Activated CD8-positive, alpha-beta T cell treated with anti-CD3 and anti-CD28 coated beads, Interleukin-2, amount 10 ng/mL, durations not matched to agents 7 days and 5 days (primary cell): ENCODE data around the gene SLBP. TPM values are rescaled to one million over a fixed set of nuclear protein-coding genes. Genes with fewer than 3 reads are reported as not detected.

Experiments
- ATAC-seq: fragments of 150-1000 bp; cut with Tn5 transposase; one replicate; pipeline ENCODE4 v1.10.0; 2021; ENCODE audit warnings: moderate library complexity
- CTCF ChIA-PET: fragments of 350-600 bp; sonication (Branson Sonifier 250); formaldehyde crosslinking; loops from one replicate; lab custom pipeline; 2021; ENCODE audit warnings: antibody characterized with exemption; lab: Charles Lee
- POLR2A ChIA-PET: fragments of 350-600 bp; sonication (Branson Sonifier 250); formaldehyde crosslinking; loops from one replicate; lab custom pipeline; 2021; ENCODE audit warnings: antibody characterized with exemption; lab: Charles Lee
- DNase-seq: peaks from one replicate; pipeline ENCODE4 v3.0.0-alpha.2; 2020
- H3K27ac Mint-ChIP-seq: one replicate; pipeline ENCODE4 v1.8.0; 2021; ENCODE audit warnings: mild to moderate bottlenecking, mixed read lengths
- H3K27me3 Mint-ChIP-seq: one replicate; pipeline ENCODE4 v1.8.0; 2021; ENCODE audit warnings: low read depth, mixed read lengths
- H3K36me3 Mint-ChIP-seq: one replicate; pipeline ENCODE4 v1.8.0; 2021; ENCODE audit warnings: low read depth, mixed read lengths
- H3K4me1 Mint-ChIP-seq: one replicate; pipeline ENCODE4 v1.8.0; 2021; ENCODE audit warnings: low read depth, mixed read lengths
- H3K4me3 Mint-ChIP-seq: one replicate; pipeline ENCODE4 v1.8.0; 2021; ENCODE audit warnings: mild to moderate bottlenecking, mixed read lengths
- H3K9me3 Mint-ChIP-seq: one replicate; pipeline ENCODE4 v1.8.0; 2022; ENCODE audit warnings: mixed read lengths; ENCODE audit not compliant: insufficient read depth
- total RNA-seq, 2 experiments: library from RNA; stranded (reverse); gene quantifications; one replicate each; pipeline ENCODE4 v1.2.3, GENCODE V29; 2021

SLBP gene
- total RNA-seq, 2 experiments from 2014 or later = 132 to 136 TPM

DNA sequence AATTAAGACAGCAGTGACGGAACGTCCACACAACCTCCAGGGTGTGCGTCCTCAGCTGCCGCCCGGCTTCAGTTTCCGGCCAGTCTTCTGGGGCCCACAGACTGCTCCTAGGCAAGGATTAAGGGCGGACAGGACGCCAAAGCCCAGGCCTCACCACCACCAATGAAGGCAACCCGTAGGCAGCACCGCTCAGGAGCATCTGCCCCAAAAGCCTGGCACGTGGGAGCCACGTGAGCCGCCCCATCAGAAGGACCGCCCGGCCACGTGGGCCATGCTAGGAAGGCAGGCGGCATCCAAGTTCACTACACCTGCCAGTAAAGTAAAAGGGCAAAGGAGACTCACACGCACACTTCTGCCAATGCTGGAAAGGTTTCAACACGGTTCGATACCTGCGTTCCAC, 42.3 kb downstream of the SLBP start:
- Mint-ChIP-seq H3K4me1 (peaks cover 5% of the 10 kb centered on the region), H3K9me3 (no peaks in the 10 kb centered on the region), H3K4me3 (no peak overlapping the region), H3K36me3 (no peaks in the 10 kb centered on the region), H3K27me3 (no peaks in the 10 kb centered on the region), H3K27ac (no peak overlapping the region)
- ATAC-seq = no peak
- POLR2A ChIA-PET = no interaction called here
- CTCF ChIA-PET = no interaction called here
- no peak for DNase-seq

DNA sequence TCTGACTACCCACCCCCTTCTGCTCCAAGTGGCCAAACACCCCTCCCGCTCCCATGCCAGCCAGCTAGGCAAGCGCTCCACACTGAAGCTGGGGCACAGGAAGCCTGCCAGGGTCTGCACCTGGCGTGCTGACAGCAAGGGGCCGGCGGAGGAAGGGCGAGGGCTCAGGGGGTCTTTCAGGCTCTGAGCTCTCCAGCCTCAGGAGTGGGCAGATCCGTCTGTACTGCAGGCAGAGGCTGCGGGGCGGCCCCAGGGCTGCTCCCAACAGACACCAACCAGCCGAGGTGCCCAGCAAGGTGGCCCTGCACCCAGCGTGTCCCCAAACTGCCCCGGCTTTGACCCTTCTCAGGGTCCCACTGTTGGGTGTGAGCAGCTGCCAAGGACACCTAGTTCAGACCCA, 42.8 kb downstream of the SLBP start:
- H3K27me3 Mint-ChIP-seq = no peaks in the 10 kb centered on the region
- ChIA-PET CTCF (no interaction called here), POLR2A (no interaction called here)
- DNase-seq (no peak), ATAC-seq (no peak)
- peaks cover 5% of the 10 kb centered on the region for H3K4me1 Mint-ChIP-seq
- no peak overlapping the region for H3K27ac Mint-ChIP-seq
- no peaks in the 10 kb centered on the region for H3K36me3 Mint-ChIP-seq
- H3K9me3 Mint-ChIP-seq = no peaks in the 10 kb centered on the region
- H3K4me3 Mint-ChIP-seq = no peak overlapping the region

DNA sequence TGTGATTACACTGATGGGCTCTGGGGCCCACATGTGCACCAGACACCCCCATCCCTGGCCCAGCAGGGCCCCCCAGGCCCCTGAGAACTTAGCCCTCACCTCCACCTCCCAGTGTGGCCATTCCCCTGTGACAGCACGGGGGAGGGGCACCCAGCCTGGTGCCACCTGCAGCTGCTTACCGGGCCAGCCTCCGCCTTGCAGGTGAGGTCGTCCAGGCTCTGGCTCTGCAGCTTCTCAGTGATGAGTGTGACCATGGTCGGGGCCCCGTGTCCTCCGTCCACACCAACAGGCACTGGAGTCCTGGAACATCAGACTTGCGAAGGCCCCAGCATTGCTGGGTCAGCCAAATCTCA, 43.7 kb downstream of the SLBP start:
- ATAC-seq (no peak), DNase-seq (no peak)
- Mint-ChIP-seq H3K27me3 (no peaks in the 10 kb centered on the region), H3K36me3 (no peaks in the 10 kb centered on the region), H3K27ac (no peak overlapping the region), H3K9me3 (no peaks in the 10 kb centered on the region), H3K4me3 (no peak overlapping the region), H3K4me1 (peaks cover 5% of the 10 kb centered on the region)
- CTCF ChIA-PET = no interaction called here
- POLR2A ChIA-PET = interaction anchor here (0.9 kb wide), 1 partner anchor 26 kb away, joined by 3 read pairs; no protein-coding TSS in a partner anchor

- ChIA-PET CTCF (no interaction called here), POLR2A (no interaction called here)
- ATAC-seq (no peak), DNase-seq (no peak)
- Mint-ChIP-seq H3K27ac (no peak overlapping the region), H3K4me3 (no peak overlapping the region), H3K27me3 (no peaks in the 10 kb centered on the region), H3K36me3 (no peaks in the 10 kb centered on the region), H3K4me1 (peaks cover 5% of the 10 kb centered on the region), H3K9me3 (no peaks in the 10 kb centered on the region)
These were observed 44.8 kb downstream of the SLBP start for GRCh38 chr4:1667273-1667672.

DNA sequence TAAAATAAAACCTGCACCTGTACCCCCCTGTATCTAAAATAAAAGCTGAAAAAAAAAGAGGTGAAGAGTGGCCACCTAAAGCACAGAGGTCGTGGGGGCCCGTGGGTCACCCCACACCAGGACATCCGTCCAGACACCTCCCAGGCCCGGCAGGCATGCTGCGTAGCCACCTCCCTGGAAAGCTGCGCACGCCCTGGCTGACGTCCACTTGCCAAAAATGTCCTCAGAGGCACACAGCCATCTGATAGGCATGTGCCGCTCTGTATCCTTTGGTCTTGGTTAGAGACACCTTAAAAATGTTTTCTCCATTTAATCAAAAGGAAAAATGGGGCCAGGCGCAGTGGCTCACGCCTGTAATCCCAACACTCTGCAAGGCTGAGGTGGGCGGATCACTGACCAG, 45.7 kb downstream of the SLBP start:
- no peak overlapping the region for H3K27ac Mint-ChIP-seq
- no peak for DNase-seq
- H3K27me3 Mint-ChIP-seq = no peaks in the 10 kb centered on the region
- no peaks in the 10 kb centered on the region for H3K36me3 Mint-ChIP-seq
- no peaks in the 10 kb centered on the region for H3K4me1 Mint-ChIP-seq
- no peak for ATAC-seq
- H3K4me3 Mint-ChIP-seq = no peak overlapping the region
- POLR2A ChIA-PET = no interaction called here
- H3K9me3 Mint-ChIP-seq = no peaks in the 10 kb centered on the region
- CTCF ChIA-PET = no interaction called here

GRCh38 chr4:1664141-1664540, 48.0 kb downstream of the SLBP start:
- Mint-ChIP-seq H3K4me3 (no peak overlapping the region), H3K27ac (no peak overlapping the region)
- ATAC-seq = no peak

GRCh38 chr4:1663549-1663948, 48.6 kb downstream of the SLBP start:
- H3K27ac Mint-ChIP-seq = no peak overlapping the region
- no peaks in the 10 kb centered on the region for H3K9me3 Mint-ChIP-seq
- CTCF ChIA-PET = interaction anchor here (0.7 to 1.0 kb wide), 2 partner anchors 30 to 1124 kb away, joined by 3 read pairs; no protein-coding TSS in a partner anchor

More at GRCh38 chr4:1664141-1664540, 48.0 kb downstream of the SLBP start:
- ChIA-PET POLR2A (no interaction called here), CTCF (interaction anchor here (1.0 kb wide), 1 partner anchor 29 kb away, joined by 3 read pairs; no protein-coding TSS in a partner anchor)
- no peaks in the 10 kb centered on the region for H3K9me3 Mint-ChIP-seq
- H3K27me3 Mint-ChIP-seq = no peaks in the 10 kb centered on the region
- no peaks in the 10 kb centered on the region for H3K4me1 Mint-ChIP-seq
- no peaks in the 10 kb centered on the region for H3K36me3 Mint-ChIP-seq
- DNase-seq = no peak

GRCh38 chr4:1661695-1662094, 50.4 kb downstream of the SLBP start:
- no peaks in the 10 kb centered on the region for H3K27me3 Mint-ChIP-seq
- no peaks in the 10 kb centered on the region for H3K4me1 Mint-ChIP-seq
- ATAC-seq (no peak), DNase-seq (no peak)
- H3K4me3 Mint-ChIP-seq = no peak overlapping the region
- CTCF ChIA-PET = interaction anchor here (0.7 kb wide), 1 partner anchor 32 kb away, joined by 3 read pairs; no protein-coding TSS in a partner anchor
- no peaks in the 10 kb centered on the region for H3K9me3 Mint-ChIP-seq
- H3K27ac Mint-ChIP-seq = no peak overlapping the region
- POLR2A ChIA-PET = no interaction called here
- H3K36me3 Mint-ChIP-seq = no peaks in the 10 kb centered on the region

More at GRCh38 chr4:1663549-1663948, 48.6 kb downstream of the SLBP start:
- no peaks in the 10 kb centered on the region for H3K27me3 Mint-ChIP-seq
- H3K4me1 Mint-ChIP-seq = no peaks in the 10 kb centered on the region
- no peak overlapping the region for H3K4me3 Mint-ChIP-seq
- no peaks in the 10 kb centered on the region for H3K36me3 Mint-ChIP-seq
- POLR2A ChIA-PET = no interaction called here
- DNase-seq (no peak), ATAC-seq (no peak)

DNA sequence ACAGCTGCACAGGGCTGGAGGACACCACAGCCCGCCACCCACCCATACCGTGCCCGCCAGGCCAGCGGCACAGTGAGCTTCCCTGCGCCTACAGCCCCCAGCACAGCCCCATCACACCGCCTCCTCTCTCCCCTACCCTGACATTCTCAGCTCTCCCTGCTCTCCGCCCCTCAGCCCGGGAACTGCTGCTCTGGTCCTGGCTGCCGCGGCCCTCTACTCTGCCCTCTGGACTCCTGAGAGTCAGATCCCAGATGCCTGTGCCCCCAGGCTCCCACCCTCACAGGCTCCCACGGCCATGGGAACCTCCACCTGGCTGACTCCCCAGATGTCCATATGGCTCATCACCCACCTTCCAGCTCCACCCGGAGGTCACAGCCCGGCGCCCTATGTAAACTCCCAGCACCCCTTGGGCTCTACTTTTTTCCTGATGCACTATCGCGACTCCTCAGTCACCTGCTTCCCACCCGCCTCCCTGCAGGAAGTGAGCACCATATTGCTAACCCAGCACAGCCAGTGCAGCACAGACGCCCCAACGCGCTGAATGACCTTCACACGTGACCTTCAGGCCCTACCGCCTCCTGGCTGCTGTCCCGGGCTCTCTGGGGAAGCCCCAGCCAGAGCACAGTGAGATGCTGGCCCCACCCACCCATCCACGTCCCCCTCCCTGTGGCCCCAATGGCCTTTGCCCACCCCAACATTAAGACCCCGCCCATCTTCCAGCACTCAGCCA, 51.0 kb downstream of the SLBP start:
- Mint-ChIP-seq H3K27ac (no peak overlapping the region), H3K4me1 (no peaks in the 10 kb centered on the region), H3K4me3 (no peak overlapping the region), H3K27me3 (no peaks in the 10 kb centered on the region), H3K36me3 (no peaks in the 10 kb centered on the region), H3K9me3 (no peaks in the 10 kb centered on the region)
- ATAC-seq = no peak
- ChIA-PET POLR2A (no interaction called here), CTCF (no interaction called here)
- no peak for DNase-seq

DNA sequence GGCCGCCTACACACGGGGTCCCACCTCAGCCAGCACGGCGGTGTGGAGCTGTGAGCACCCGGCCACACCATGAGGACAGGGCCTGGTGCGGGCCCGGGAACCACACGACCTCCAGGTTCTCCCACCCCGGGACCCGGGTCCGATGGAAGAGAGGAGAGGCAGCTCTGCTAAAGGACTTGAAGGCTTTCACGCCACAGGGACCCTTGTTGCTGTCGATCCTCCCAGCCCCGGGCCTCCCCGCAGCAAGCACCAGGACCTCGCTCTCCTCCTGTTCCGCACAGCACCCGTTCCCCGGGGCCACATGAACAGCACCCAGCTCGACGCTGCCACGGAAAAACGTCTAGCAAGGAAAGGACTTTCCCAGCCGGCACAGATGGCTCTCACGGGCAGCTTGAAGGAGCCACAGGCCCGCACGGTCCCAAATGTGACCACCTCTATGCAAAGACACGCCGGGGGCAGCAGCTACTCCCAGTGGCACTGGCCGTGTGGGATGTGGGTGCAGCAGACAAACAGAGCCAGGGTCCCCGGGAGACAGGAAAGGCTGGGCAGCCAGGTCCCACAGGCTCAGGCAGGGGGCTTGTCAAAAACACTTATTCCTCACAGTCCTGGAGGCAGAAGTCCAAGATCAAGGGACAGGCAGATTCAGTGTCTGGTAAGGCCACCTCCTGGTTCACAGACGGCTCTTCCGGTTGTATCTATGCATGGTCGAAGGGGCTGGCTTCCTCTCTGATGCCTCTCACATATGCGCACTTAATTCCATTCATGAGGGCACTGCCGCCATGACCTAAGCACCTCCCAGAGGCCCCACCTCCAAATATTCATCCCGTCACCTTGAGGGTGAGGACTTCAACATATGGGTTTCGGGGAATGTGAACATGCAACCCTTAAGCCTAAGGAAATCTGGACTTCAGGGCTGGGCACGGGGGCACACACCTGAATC, 52.7 kb downstream of the SLBP start:
- DNase-seq (no peak), ATAC-seq (no peak)
- H3K4me1 Mint-ChIP-seq = no peaks in the 10 kb centered on the region
- H3K4me3 Mint-ChIP-seq = no peak overlapping the region
- no peaks in the 10 kb centered on the region for H3K27me3 Mint-ChIP-seq
- POLR2A ChIA-PET = no interaction called here
- no peaks in the 10 kb centered on the region for H3K9me3 Mint-ChIP-seq
- no peak overlapping the region for H3K27ac Mint-ChIP-seq
- CTCF ChIA-PET = no interaction called here
- H3K36me3 Mint-ChIP-seq = no peaks in the 10 kb centered on the region

DNA sequence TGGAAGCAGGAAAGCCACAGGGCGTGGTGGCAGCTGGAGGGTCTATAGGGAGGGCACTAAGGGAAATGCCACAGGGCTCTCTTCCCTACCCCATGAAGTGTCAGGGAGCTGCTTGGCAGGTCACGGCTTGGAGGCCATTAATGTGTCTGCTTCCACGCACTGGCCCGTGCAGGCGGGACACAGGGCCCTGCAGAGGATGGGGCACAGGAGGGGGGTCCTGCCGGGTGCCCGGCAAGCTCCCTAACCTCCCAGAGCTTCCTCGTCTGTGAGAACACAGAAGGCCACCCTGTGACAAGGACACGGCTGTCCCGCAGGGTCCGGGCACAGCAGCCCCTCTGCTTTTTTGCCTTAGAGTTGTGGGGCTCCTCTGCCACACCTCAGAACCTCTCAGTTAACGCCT, 53.5 kb downstream of the SLBP start:
- ATAC-seq = no peak

GRCh38 chr4:1658146-1658545, 54.0 kb downstream of the SLBP start:
- no peak for ATAC-seq
- Mint-ChIP-seq H3K27me3 (no peaks in the 10 kb centered on the region), H3K4me3 (no peak overlapping the region), H3K36me3 (no peaks in the 10 kb centered on the region), H3K4me1 (no peaks in the 10 kb centered on the region), H3K9me3 (no peaks in the 10 kb centered on the region), H3K27ac (no peak overlapping the region)
- DNase-seq = no peak
- ChIA-PET CTCF (no interaction called here), POLR2A (no interaction called here)

More for the DNA sequence above, 53.5 kb downstream of the SLBP start:
- Mint-ChIP-seq H3K27me3 (no peaks in the 10 kb centered on the region), H3K4me1 (no peaks in the 10 kb centered on the region), H3K27ac (no peak overlapping the region), H3K4me3 (no peak overlapping the region), H3K36me3 (no peaks in the 10 kb centered on the region), H3K9me3 (no peaks in the 10 kb centered on the region)
- no peak for DNase-seq
- POLR2A ChIA-PET = no interaction called here
- CTCF ChIA-PET = no interaction called here
